ENCODE measurements around the gene EXOSC10.

DNA sequence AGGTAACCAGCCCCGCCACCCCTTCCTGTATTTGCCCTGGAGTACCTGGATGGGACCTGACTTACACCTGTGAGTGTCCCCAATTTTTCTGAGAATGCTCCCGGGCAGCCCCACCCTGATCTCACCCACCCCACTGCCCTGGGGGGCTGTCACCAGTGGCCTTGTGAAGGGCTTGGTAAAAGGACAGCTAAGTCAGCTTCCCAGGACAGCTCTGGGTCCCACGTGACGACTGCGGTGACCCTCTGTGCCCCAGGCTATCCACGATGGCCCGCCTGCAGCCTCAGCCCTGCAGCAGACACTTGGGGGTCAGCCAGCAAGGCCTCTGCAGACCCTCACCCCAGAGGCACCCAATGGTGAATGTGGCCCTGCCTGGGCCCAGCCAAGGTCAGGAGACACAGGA lies 45.5 kb downstream of the EXOSC10 start:
- TF ChIP-seq, protein P1, sequence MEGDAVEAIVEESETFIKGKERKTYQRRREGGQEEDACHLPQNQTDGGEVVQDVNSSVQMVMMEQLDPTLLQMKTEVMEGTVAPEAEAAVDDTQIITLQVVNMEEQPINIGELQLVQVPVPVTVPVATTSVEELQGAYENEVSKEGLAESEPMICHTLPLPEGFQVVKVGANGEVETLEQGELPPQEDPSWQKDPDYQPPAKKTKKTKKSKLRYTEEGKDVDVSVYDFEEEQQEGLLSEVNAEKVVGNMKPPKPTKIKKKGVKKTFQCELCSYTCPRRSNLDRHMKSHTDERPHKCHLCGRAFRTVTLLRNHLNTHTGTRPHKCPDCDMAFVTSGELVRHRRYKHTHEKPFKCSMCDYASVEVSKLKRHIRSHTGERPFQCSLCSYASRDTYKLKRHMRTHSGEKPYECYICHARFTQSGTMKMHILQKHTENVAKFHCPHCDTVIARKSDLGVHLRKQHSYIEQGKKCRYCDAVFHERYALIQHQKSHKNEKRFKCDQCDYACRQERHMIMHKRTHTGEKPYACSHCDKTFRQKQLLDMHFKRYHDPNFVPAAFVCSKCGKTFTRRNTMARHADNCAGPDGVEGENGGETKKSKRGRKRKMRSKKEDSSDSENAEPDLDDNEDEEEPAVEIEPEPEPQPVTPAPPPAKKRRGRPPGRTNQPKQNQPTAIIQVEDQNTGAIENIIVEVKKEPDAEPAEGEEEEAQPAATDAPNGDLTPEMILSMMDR (IDR thresholded peaks at IDR 0.05): no peak
- no peak for TF ChIP-seq POLR2A (IDR thresholded peaks at IDR 0.05)
